CD4-positive, alpha-beta T cell treated with Interleukin-4 for 1 hour (primary cell): Measurements from ENCODE around the gene C9orf72.
"Not testable (repeated sequence)": the region's sequence is repeated elsewhere in the genome, so short reads cannot be mapped to it uniquely, and the experiment has no call there.

Experiments used
- DNase-seq, 2 donors: peaks; one replicate each; pipeline ENCODE4 v3.0.0-alpha.2; 2020 to 2022

C9orf72 gene

GRCh38 chr9:27572918-27573633 is at the start of gene C9orf72:
Gene C9orf72 (minus strand): TSS chr9:27573481. CDS start chr9:27567120, 6,361 bp downstream.
- peak; percentile 89 for DNase-seq

- DNase-seq: no peak
Measured at GRCh38 chr9:27622693-27623340, 49.5 kb upstream of the C9orf72 start.

GRCh38 chr9:27619743-27620142 is 46.5 kb upstream of the C9orf72 start:
- no peak for DNase-seq

- no peak for DNase-seq
Measured at GRCh38 chr9:27618066-27618465, 44.8 kb upstream of the C9orf72 start.

GRCh38 chr9:27614551-27614950 is 41.3 kb upstream of the C9orf72 start:
- no peak for DNase-seq

GRCh38 chr9:27612036-27612435 is 38.8 kb upstream of the C9orf72 start:
- not testable (repeated sequence) for DNase-seq

- DNase-seq: no peak
Measured at GRCh38 chr9:27610622-27611021, 37.3 kb upstream of the C9orf72 start.

- no peak for DNase-seq
Measured at GRCh38 chr9:27602954-27603353, 29.7 kb upstream of the C9orf72 start.

GRCh38 chr9:27602142-27602861 is 29.0 kb upstream of the C9orf72 start:
- no peak for DNase-seq

GRCh38 chr9:27601396-27601795 is 28.1 kb upstream of the C9orf72 start:
- DNase-seq: no peak

GRCh38 chr9:27600256-27600655 is 27.0 kb upstream of the C9orf72 start:
- DNase-seq: peak; percentile 14 to 59

- DNase-seq: no peak
Measured at GRCh38 chr9:27599870-27600238, 26.6 kb upstream of the C9orf72 start.

- peak; percentile 24 to 51 for DNase-seq
Measured at GRCh38 chr9:27599102-27599869, 26.0 kb upstream of the C9orf72 start.

- no peak for DNase-seq
Measured at GRCh38 chr9:27595733-27596132, 22.5 kb upstream of the C9orf72 start.

- no peak for DNase-seq
Measured at GRCh38 chr9:27591672-27592071, 18.4 kb upstream of the C9orf72 start.

- DNase-seq: no peak
Measured at GRCh38 chr9:27591093-27591492, 17.8 kb upstream of the C9orf72 start.

GRCh38 chr9:27590651-27591050 is 17.4 kb upstream of the C9orf72 start:
- no peak for DNase-seq

- no peak for DNase-seq
Measured at GRCh38 chr9:27589462-27589861, 16.2 kb upstream of the C9orf72 start.

- no peak for DNase-seq
Measured at GRCh38 chr9:27586304-27586703, 13.0 kb upstream of the C9orf72 start.

- DNase-seq: no peak
Measured at GRCh38 chr9:27584931-27585330, 11.7 kb upstream of the C9orf72 start.

GRCh38 chr9:27582794-27583193 is 9.5 kb upstream of the C9orf72 start:
- no peak for DNase-seq

GRCh38 chr9:27581826-27582225 is 8.5 kb upstream of the C9orf72 start:
- no peak for DNase-seq
